Non-pigmented ciliary epithelial cell (primary cell): Measurements from ENCODE around the gene ID2.
"Not testable (repeated sequence)": the region's sequence is repeated elsewhere in the genome, so short reads cannot be mapped to it uniquely, and the experiment has no call there.

Source experiments
- DNase-seq: peaks from one replicate; pipeline ENCODE4 v3.0.0-alpha.2; 2010; ENCODE audit warnings: low read depth

Gene ID2

DNA sequence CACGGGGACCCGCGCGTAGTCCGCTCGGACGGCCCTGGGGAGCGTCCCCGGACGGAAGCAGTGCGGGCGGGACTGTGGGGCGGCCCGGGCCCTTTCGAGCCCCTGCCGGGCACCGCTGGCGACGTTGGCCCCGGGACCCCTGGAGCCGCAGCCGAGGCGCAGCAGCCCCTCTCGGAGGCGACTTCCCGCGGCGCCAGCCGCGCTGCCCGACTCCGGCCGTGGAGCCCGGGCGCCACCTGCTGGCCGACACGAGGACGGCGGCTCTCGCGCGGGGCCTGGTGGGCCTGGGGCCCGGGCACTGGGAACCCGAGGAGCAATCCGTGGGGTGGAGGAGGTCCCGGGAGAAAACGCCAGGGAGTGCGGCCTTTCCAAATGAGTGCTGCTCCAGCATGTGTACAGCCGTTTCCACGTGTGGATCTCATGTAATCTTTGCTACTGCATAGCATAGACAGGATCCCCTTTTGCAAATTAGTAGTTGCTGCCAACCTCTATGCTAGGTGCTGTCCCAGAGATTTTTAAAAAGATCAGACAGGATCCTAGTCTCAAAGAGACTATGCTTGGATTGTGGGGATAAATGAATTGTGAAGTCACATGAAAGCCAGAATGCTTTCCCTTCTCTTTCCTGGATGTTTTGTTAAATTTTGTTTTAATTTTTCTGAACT, 4.0 kb downstream of the ID2 start:
- no peak for DNase-seq

DNA sequence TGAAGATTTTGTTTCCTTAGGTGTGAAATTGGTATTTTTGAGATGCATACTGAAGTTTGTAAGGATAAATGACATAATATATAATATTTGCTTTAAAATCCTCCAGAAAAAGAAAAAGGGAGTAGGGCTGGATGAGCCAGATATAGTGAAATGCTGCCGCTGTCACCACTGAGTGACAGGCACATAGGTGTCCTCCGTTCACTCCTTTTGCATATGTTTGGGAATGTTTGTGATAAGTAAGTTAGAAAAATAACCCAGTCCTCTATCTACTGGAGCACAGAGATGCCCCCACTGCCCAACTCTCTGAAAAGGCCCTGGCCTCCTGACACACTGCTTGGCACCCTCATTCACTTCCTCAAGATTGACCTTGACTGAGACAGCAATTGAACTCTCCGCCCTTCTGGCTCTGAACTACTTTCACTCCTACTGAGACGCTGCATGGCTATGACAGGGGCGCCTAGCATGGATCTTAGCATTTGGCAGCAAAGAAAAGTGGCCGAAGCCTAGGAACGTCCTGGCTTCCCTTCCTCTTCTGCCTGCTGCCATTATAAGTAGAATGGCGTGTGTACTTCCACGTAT, 10.1 kb downstream of the ID2 start:
- DNase-seq: no peak

DNA sequence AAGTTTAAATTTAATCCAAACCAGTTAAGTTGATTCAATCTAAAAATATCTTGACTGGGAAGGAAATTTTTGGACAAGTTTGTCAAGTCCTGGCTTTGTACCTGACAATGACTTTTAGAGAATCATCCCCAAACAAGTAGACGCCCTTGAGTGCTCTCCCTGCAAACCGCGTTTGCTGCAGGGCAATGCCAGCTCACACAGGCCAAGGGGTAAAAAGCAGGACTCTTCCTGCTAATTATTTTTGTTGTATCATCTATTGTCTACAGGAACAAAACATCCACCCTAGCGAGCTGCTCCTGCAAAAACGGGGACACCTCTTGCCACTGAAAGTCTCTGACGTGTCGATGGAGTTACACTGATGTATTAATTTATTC, 10.9 kb downstream of the ID2 start:
- DNase-seq: no peak

DNA sequence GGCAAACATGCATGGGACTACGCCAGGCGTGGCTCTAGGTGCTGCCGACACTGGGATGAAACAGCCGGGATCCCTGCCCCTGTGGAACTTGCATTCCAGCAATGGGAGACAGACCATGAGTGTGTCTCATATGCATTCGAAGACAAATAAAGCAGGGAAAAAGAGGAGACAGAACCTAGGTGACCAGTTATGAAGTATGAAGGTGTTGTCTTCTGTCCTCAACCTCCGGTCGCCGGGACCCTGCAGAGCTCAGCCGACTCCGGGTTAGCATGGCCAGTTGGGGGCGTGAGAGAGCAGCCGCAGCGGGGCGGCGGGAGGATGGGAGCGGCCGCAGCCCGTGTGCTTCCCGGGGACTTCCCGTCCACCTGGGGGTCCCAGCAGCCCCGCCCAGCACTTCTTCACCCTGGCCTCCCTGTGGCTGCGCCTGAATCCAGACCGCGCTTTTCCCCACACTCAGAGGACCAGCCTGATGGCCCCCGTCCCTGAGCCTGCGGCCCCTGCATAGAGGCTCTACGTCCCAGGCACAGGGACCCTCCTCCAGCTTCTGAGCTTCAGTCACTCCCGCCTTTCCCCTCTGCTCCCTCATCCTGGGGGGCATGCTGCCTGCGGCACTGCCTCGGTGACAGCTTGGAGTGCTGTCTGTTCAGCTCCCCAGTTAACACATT, 11.4 kb downstream of the ID2 start:
- no peak for DNase-seq

DNA sequence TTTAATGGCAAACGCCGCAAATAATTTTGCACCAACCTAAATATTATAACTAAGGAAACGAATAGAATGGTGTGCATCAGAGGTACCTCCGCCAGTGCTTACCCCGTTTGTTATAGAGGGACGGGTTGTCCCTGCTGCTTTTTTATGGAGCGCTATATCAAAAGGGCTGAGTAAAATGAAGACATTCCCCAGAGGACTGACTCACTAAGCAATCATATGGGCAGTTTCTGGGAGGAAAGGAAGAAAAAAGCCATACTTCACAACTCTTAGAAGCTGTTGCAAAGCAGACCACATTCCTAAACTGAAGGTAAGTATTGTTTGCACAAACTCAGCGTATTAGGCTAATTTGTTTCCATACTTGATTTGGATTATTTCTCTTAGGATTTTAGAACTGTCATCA, 12.9 kb downstream of the ID2 start:
- no peak for DNase-seq

DNA sequence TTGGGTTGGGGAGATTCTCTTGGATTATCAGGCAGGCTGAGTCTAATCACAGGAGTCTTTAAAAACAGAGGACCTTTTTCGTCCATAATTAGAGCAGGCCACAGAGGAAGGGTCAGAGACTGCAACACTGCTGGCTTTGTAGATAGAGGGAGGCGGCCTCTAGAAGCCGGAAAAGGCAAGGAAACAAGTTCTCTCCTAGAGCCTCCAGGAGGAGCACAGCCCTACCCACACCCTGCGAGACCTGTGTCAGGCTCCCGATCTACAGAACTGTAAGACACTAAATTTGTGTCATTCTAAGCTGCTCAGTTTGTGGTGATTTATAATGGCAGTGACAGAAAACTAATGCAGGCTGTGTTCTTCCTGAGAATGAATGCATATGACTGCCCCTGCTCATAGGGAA, 15.3 kb downstream of the ID2 start:
- DNase-seq: no peak

DNA sequence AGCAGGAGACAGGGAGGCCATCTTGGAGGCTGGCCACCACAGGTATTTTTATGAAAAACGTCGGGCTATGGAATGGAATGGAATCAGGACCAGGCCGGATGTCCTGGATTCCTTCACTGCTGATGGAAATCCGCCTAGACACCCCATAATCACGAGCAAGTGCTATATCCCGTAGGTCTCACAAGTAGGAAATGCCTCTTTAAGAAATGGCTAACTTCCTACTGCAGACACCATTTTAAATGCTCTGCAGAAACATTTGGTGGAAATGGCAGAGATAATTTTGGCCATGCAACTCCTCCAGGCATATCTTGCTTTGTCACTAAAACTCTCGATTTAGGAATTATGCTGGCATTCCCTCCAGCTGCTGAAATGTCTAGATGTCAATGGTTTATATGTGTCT, 18.0 kb downstream of the ID2 start:
- no peak for DNase-seq

DNA sequence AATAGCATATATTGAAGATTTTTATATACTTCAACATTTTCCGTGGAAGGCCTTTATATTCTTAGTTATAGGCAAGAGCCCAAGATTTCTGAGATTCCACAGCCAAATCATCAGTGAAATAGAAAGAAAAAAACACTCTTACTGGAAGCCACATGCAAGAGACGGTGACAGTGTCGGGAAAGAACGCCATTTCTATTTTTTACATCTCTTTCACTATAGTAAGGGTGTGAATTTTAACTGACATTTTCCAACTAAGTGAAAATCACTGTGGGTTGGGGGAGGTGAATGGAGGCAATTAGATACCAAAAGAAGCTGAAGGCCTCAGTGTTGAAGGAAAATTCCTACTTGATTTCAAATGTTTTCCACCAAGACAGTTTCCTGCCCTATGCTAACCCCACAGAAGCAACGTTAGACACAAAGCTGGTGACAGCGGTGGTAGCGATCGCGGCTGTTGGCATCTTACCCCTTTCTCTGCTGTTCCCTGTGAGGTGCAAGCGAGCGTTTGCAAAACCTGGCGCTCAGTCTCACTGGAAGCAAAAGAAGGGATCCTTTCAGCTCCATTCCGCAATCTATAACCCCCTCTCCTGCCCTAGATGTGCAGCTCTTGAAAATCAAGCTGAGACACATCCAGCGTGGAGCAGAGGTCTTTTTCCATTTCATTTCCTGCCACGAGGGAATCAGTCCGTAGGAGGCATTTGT, 20.0 kb downstream of the ID2 start:
- DNase-seq: no peak

DNA sequence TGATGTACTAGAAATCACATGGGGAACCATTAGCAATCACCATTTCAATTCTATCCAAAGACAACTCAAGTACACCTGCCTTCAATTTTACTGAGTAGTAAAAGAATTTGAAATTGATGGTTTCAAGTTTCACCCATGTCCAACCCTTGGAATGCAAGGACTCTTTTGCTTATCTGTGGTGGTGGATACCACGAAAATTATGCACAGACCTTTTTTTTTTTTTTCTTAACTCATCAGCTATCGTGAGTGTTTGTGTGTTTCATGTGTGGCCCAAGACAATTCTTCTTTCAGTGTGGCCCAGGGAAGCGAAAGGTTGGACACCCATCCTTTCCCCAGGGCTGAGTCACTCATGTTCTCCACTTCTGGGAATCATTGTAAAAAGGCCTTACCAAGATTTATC, 23.1 kb downstream of the ID2 start:
- no peak for DNase-seq

DNA sequence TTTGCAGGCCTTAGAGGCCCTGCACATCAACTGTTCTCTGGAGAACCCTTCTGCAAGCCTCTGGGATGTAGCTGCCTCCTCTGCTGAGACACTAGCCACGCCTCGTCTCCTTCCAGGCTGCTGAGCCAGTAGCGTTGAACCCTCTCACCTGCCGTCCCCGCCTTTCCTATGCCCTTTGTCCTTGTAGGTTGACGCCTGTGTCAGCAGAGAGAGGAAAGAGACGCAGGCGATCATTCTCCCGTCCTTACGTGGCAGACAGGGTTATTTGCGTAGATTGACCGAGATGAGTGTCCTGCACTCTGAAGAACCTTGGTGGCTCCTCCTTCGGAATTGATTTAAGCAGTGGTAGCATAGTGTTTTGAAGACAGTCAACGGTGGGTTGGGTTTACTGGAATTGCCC, 27.8 kb downstream of the ID2 start:
- no peak for DNase-seq

DNA sequence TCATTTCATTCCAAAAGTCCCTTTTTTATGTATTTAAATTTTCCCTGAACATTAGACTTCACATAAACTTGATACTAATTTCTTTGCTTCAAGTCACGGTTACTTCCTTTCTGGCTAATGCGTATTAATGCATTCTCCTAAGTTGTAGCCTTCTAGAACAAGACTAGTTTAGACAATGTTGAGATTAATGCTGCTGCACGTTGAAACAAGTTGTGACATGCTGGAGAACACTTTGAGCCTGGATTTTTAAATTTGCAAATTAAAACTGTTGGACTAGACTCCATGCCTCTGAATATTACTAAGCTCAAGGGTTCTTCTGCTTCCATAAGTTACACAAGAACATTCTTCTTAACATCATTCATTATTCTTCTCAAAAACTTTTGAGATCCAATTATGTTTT, 29.1 kb downstream of the ID2 start:
- DNase-seq: no peak

DNA sequence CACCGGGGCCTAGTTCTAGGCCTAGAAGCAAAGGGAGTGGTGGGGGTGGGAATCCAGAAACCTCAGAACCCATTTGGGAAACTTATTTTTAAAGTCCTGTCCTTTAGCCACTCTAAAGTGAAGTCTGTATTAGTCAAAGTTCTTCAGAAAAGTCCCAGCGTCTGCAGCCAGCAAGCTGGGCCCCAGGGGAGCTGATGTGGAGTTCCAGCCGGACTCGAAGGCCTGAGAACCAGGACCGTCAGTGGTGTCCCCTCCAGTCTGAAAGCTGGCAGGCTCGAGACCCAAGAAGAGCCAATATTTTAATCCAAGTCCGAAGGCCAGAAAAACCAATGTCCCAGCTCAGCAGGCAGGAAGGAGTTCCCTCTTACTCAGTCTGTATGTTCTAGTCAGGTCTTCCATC, 32.4 kb downstream of the ID2 start:
- DNase-seq: no peak

DNA sequence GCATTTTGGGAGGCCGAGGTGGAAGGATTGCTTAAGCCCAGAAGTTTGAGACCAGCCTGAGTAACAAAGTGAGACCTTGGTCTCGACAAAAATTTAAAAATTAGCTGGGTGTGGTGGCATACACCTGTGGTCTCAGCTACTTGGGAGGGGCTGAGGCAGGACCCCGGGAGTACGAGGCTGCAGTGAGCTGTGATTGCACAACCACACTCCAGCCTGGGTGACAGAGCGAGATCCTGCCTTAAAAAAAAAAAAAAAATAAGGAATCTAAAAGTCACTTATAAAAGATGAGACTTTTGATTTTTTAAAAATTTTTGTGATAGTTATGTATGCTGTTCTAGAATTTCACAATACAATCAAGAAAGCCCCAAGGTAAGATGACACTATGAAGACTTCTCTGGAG, 33.1 kb downstream of the ID2 start:
- DNase-seq: no peak

DNA sequence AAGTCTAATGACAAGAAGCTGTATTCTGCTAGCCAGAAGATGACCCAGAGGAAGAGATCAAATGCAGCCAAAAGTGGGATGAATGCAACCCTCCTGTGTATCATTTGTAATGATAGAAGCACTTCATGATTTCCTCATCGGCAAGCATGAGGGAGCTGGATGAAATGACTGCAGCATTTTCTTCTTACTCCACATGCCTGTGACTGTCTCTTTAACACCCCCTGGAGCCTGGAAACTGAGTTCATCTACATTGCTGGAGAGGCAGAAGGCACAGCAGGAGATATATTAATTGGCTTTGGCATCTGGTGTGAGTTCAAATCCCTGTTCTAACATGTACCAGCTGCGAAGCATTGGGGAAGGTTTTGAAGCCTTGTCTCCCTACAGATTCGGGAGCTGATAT, 37.7 kb downstream of the ID2 start:
- DNase-seq: no peak

DNA sequence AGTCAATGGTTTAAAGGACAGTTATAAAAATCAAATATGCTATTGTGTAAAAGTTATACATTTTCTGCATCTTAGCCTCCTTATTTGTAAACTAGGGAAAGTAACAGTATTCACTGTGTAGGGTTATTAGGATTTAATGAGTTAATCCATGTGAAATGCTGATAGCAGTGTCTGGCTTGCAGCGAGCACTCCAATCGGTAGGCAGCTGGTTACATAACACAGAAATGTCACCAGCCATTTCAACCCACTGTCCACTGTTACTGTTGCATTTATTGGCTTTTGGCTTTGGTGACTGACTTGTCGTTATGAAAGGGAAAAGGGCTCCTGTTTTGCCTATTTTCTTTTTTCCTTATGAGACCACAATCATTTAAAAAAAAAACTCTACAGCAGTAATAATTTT, 38.9 kb downstream of the ID2 start:
- no peak for DNase-seq

DNA sequence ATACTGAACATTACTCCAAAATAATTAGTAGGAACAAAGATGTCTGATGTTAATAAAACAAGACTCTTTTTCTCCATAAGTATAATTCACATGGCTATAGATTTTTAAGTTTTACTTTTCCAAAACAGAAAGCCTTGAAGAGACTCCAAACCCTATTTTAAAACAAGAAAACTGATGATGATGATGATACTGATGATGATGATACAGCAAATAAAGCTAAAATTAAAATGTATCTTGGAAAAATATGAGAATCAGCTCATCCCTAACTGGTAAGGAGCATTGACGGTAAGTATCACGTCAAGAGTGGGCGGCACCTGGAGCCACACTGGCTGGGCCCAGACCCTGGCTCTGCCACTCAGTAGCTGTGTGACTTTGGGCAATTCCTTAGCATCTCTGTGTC, 39.6 kb downstream of the ID2 start:
- no peak for DNase-seq

DNA sequence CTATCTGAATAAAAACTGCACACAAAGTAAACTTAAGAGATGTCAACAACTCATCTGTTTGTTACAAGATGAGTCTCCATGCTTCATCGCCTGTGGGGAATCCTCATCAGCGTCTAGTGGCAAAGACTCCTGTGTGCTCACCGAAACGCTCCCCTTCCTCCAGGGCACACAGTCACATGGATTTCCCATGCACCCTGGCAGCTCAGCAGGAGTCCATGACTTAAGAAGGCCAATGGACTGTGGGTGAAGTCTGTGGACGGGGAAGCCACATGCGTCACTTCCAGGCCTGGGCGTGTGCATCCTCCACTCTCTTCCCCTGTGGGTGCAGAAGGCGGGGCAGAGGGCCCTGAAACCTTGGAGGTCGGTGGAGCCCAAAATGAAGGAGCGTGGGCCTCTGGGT, 41.1 kb downstream of the ID2 start:
- DNase-seq: no peak

DNA sequence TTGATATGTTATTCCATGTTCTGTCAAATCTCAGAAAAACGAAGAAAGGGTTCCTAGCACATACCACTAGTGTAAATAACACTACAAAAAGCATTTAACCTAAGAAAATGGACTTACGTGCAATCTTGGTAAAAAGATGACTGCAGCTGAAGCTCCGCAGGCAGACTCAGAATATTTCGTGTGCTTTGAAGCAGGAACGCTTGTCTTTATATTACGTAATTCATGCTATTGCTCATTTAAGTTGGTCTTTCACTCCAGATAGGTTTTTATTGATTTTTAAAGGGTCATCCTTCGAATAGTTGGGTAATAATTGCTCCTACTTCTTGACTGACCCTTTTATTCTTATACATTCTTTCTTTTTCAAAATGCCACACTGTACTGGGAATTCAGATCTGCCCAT, 44.0 kb downstream of the ID2 start:
- DNase-seq: no peak

DNA sequence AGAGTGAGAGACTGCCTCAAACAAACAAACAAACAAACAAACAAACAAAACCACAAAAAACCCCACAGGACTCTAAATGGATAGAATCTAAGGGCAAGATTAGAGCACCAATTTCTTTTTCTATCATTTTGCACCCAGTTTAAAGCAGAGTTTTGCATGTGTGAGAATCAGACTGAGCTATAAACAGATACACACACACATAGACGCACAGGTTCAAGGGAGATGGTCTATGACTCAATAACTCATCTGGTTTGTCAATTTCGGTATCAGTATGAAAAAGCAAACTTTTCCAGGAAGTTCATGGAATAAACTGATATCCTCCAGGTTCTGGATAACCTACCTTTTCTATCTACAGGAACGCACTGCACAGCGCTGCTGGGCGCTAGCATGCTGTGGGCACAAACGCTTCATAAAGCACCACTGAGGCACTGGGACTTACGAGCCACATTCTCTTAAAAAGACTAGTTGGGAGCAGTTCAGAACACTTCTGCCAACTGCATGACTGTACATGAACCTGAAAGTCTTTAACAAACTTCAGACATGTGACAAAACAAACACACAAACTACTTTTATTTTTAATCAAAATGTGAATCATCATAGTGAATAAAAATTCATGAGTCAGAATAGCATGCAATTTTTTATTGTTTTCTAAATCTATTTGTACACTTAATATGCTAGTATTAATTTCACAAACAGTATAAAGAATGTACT, 46.6 kb downstream of the ID2 start:
- DNase-seq: no peak

DNA sequence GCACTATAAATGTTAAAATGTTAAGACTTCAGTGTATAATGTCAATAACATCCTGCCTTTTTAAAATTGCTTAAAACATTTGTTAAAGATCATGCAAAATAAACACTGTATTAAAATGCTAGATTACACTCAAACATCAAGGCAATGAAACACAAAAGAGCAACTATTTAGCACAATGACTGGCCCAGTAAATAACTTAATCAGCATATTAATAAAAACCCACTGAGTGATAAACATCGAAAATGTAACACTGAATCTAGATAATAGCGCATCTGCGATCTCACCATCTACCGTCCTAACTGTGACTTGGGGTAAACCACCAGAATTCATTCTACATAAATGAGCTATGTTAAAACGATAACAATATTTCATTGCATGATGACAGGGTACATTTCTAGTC, 47.2 kb downstream of the ID2 start:
- not testable (repeated sequence) for DNase-seq

DNA sequence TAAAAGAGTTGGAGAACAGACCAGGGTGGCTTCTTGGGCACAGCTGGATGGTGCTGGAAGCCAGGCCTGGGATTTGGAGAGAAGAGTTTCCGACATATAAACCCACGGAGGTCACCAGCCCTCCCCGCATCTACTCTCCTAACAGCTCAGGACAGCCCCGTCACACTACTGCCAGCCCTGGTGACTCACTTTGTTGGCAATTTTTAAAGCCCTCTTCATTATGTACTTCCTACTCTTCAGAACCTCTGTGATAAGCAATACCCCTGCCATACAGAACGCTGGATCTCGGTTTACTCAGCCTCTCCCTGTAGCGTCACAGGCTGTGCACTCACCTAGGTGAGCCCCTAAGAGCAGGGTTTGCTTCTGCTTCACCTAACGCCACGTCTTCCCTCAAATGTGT, 48.1 kb downstream of the ID2 start:
- DNase-seq: no peak

DNA sequence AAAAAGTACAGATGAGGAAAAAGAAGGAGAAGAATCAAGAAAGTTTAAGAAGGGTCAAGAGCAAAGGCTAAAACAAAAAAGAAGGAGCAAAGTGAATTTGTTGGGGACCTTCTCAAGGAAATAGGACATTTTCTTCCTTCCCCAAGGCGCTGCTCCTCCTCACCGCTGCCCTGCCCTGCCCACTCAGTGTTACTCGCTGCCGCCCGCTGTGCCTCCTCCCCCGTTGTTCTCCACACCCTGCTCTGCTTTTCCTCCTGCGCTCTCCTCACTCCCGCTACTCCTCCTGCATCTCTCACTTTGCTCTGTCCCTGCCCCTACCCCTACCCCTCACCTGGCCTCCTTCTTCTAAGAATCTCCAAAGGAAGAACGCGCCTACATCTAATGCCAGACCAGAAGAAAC, 50.7 kb downstream of the ID2 start:
- DNase-seq: no peak
